OCI-LY7 (cell line): ENCODE results near the gene HIP1.

Experiments used
- CTCF ChIP-seq: fragments of 200-600 bp; sonication (generic); conservative IDR thresholded peaks from 2 replicates; pipeline ENCODE4 v1.5.1; 2014; ENCODE audit warnings: mild to moderate bottlenecking, antibody characterized with exemption, low read length, moderate library complexity, mixed read lengths
- EZH2phosphoT487 ChIP-seq: fragments of 200-600 bp; sonication (generic); IDR thresholded peaks from 2 replicates; pipeline ENCODE4 v1.6.1; 2018; ENCODE audit warnings: low read depth, borderline replicate concordance, mild to moderate bottlenecking, mixed run types, antibody characterized with exemption, low read length, moderate library complexity, mixed read lengths

- no peak for TF ChIP-seq EZH2phosphoT487
- no peak for TF ChIP-seq CTCF
These were observed 183.0 kb downstream of the HIP1 start for GRCh38 chr7:75555736-75556135.
